HepG2 (cell line): Measurements from ENCODE around the gene SOAT2. TPM values are rescaled to one million over a fixed set of nuclear protein-coding genes. Genes with fewer than 3 reads are reported as not detected.

Experiments
- GABPB1 ChIP-seq: IDR thresholded peaks from 2 replicates; pipeline ENCODE4 v1.6.1; 2016; ENCODE audit warnings: mild to moderate bottlenecking, missing genetic modification reagents, moderate library complexity, missing compliant biosample characterization
- HNRNPUL1 ChIP-seq: fragments of 200-400 bp; formaldehyde crosslinking; IDR thresholded peaks from 2 replicates; pipeline ENCODE4 v1.6.1; 2017; ENCODE audit warnings: low read depth, mild to moderate bottlenecking, low read length, moderate library complexity
- MLLT10 ChIP-seq: sonication (generic); formaldehyde crosslinking; IDR thresholded peaks from 2 replicates; pipeline ENCODE4 v1.4.0; 2020; ENCODE audit warnings: missing genetic modification reagents
- RXRA ChIP-seq: sonication (generic); formaldehyde crosslinking; IDR thresholded peaks from 2 replicates; pipeline ENCODE4 v1.5.1; 2020; ENCODE audit warnings: missing genetic modification reagents
- SOX5 ChIP-seq: IDR thresholded peaks from 2 replicates; pipeline ENCODE4 v1.6.1; 2016; ENCODE audit warnings: borderline replicate concordance
- ZBTB1 ChIP-seq: sonication (generic); formaldehyde crosslinking; IDR thresholded peaks from 2 replicates; pipeline ENCODE4 v1.4.0; 2020; ENCODE audit warnings: missing genetic modification reagents, borderline replicate concordance
- ZBTB10 ChIP-seq: sonication (generic); formaldehyde crosslinking; IDR thresholded peaks from 2 replicates; pipeline ENCODE4 v1.4.0; 2020; ENCODE audit warnings: missing genetic modification reagents, borderline replicate concordance
- ZNF232 ChIP-seq: sonication (generic); formaldehyde crosslinking; IDR thresholded peaks from 2 replicates; pipeline ENCODE4 v1.4.0; 2020; ENCODE audit warnings: missing genetic modification reagents, borderline replicate concordance
- ZNF383 ChIP-seq: sonication (generic); formaldehyde crosslinking; IDR thresholded peaks from 2 replicates; pipeline ENCODE4 v1.4.0; 2020; ENCODE audit warnings: missing genetic modification reagents, mild to moderate bottlenecking, borderline replicate concordance
- polyA plus RNA-seq, 8 experiments: library from polyadenylated mRNA; depleted of rRNA in 3 of 8; stranded (reverse) in 7 of 8; unstranded in 1 of 8; fragments of >200 nt; fragmentation: Illumina TruSeq in 4 of 8; extraction: Trizol in 4 of 8; gene quantifications; 2 replicates each; pipeline versions ENCODE4 v1.2.1 to v1.2.3, GENCODE V29; 2011 to 2016; ENCODE audit warnings: low read depth in 4 of 8, missing spikeins in 1 of 8, mixed read lengths in 1 of 8; ENCODE audit not compliant: insufficient read depth in 1 of 8
- total RNA-seq, 5 experiments: library from RNA; depleted of rRNA; stranded (reverse); fragments of >200 nt; fragmentation: Illumina TruSeq; extraction: Trizol; gene quantifications; 2 replicates each; pipeline ENCODE4 v1.2.3, GENCODE V29; 2016; ENCODE audit warnings: low read depth in 1 of 5
- TF ChIP-seq, protein P1 (sequence below): sonication (generic); formaldehyde crosslinking; IDR thresholded peaks from 2 replicates; pipeline ENCODE4 v1.4.0; 2020; ENCODE audit warnings: missing genetic modification reagents
- TF ChIP-seq, protein P2 (sequence below): sonication (generic); formaldehyde crosslinking; IDR thresholded peaks from 2 replicates; pipeline ENCODE4 v1.4.0; 2020; ENCODE audit warnings: missing genetic modification reagents
- TF ChIP-seq, protein P3 (sequence below): IDR thresholded peaks from 2 replicates; pipeline ENCODE4 v1.6.1; 2018; ENCODE audit warnings: missing genetic modification reagents, mild to moderate bottlenecking, missing compliant biosample characterization

Gene SOAT2
- total and polyA plus RNA-seq, 2 of the 13 experiments (the other 11 are each of a cell fraction or from before 2014, with no cell fraction given), result 14.9 to 108 TPM

DNA sequence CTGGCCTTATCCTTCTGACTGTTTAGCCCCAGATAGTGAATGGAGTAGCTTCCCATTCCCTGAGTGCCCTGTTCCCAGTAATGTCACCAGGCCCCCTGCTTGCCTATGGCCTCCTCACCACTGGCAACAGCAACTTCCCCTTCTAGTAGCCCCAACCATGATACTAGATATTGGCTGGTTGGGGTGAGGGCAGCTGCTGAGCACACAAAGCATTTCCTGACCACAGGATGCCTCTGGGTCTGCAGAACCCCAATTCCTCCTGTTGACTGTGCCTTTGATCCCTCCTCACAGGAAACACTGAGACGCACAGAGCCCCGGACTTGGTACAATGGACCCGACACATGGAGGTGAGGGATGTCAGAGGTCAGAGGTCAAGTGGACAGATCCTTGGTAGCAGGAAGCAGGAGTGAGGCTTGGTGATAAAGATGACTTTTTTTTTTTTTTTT, 597 bp downstream of the SOAT2 start (continued):
- TF ChIP-seq, protein P1, sequence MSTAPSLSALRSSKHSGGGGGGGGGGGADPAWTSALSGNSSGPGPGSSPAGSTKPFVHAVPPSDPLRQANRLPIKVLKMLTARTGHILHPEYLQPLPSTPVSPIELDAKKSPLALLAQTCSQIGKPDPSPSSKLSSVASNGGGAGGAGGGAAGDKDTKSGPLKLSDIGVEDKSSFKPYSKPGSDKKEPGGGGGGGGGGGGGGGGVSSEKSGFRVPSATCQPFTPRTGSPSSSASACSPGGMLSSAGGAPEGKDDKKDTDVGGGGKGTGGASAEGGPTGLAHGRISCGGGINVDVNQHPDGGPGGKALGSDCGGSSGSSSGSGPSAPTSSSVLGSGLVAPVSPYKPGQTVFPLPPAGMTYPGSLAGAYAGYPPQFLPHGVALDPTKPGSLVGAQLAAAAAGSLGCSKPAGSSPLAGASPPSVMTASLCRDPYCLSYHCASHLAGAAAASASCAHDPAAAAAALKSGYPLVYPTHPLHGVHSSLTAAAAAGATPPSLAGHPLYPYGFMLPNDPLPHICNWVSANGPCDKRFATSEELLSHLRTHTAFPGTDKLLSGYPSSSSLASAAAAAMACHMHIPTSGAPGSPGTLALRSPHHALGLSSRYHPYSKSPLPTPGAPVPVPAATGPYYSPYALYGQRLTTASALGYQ (CRISPR knock-in tag), result no peak; the same call in none of the 2 replicates
- TF ChIP-seq, protein P2, sequence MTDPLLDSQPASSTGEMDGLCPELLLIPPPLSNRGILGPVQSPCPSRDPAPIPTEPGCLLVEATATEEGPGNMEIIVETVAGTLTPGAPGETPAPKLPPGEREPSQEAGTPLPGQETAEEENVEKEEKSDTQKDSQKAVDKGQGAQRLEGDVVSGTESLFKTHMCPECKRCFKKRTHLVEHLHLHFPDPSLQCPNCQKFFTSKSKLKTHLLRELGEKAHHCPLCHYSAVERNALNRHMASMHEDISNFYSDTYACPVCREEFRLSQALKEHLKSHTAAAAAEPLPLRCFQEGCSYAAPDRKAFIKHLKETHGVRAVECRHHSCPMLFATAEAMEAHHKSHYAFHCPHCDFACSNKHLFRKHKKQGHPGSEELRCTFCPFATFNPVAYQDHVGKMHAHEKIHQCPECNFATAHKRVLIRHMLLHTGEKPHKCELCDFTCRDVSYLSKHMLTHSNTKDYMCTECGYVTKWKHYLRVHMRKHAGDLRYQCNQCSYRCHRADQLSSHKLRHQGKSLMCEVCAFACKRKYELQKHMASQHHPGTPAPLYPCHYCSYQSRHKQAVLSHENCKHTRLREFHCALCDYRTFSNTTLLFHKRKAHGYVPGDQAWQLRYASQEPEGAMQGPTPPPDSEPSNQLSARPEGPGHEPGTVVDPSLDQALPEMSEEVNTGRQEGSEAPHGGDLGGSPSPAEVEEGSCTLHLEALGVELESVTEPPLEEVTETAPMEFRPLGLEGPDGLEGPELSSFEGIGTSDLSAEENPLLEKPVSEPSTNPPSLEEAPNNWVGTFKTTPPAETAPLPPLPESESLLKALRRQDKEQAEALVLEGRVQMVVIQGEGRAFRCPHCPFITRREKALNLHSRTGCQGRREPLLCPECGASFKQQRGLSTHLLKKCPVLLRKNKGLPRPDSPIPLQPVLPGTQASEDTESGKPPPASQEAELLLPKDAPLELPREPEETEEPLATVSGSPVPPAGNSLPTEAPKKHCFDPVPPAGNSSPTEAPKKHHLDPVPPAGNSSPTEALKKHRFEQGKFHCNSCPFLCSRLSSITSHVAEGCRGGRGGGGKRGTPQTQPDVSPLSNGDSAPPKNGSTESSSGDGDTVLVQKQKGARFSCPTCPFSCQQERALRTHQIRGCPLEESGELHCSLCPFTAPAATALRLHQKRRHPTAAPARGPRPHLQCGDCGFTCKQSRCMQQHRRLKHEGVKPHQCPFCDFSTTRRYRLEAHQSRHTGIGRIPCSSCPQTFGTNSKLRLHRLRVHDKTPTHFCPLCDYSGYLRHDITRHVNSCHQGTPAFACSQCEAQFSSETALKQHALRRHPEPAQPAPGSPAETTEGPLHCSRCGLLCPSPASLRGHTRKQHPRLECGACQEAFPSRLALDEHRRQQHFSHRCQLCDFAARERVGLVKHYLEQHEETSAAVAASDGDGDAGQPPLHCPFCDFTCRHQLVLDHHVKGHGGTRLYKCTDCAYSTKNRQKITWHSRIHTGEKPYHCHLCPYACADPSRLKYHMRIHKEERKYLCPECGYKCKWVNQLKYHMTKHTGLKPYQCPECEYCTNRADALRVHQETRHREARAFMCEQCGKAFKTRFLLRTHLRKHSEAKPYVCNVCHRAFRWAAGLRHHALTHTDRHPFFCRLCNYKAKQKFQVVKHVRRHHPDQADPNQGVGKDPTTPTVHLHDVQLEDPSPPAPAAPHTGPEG (CRISPR knock-in tag), result no peak
- TF ChIP-seq SOX5 (CRISPR knock-in tag) (peak; percentile 71; the same call in 1 of the 2 replicates), ZBTB1 (CRISPR knock-in tag) (no peak), ZNF232 (CRISPR knock-in tag) (no peak), RXRA (CRISPR knock-in tag) (peak; percentile 92; the same call in 1 of the 2 replicates), MLLT10 (CRISPR knock-in tag) (no peak), GABPB1 (no peak; the same call in 1 of the 2 replicates), ZNF383 (CRISPR knock-in tag) (no peak), ZBTB10 (CRISPR knock-in tag) (peak; percentile 97; the same call in 1 of the 2 replicates), HNRNPUL1 (no peak)
- TF ChIP-seq, protein P3, sequence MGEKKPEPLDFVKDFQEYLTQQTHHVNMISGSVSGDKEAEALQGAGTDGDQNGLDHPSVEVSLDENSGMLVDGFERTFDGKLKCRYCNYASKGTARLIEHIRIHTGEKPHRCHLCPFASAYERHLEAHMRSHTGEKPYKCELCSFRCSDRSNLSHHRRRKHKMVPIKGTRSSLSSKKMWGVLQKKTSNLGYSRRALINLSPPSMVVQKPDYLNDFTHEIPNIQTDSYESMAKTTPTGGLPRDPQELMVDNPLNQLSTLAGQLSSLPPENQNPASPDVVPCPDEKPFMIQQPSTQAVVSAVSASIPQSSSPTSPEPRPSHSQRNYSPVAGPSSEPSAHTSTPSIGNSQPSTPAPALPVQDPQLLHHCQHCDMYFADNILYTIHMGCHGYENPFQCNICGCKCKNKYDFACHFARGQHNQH, result peak; percentile 62; the same call in 1 of the 2 replicates
